Vagina (tissue), 2 donors: ENCODE measurements around the gene MAT2B.

Experiments
- CTCF ChIP-seq, 3 experiments: fragments of 450-650 bp in 2 of 3; fragments of 200-600 bp in 1 of 3; sonication (generic) in 1 of 3; IDR thresholded peaks; one replicate each; pipeline ENCODE4 v1.5.1; 2017 to 2019; ENCODE audit warnings: antibody characterized with exemption in 3 of 3, mild to moderate bottlenecking in 2 of 3, moderate library complexity in 2 of 3
- POLR2A ChIP-seq, 2 donors: fragments of 450-650 bp; IDR thresholded peaks; one replicate each; pipeline ENCODE4 v1.6.1; 2017; ENCODE audit warnings: antibody characterized with exemption in 2 of 2, mild to moderate bottlenecking in 2 of 2, moderate library complexity in 2 of 2
- POLR2AphosphoS5 ChIP-seq, 2 donors: sonication (generic); formaldehyde crosslinking; IDR thresholded peaks; one replicate each; pipeline ENCODE4 v1.9.0; 2017; ENCODE audit warnings: antibody characterized with exemption in 2 of 2, mild to moderate bottlenecking in 2 of 2, low read depth in 1 of 2; ENCODE audit not compliant: insufficient read depth in 1 of 2

- TF ChIP-seq POLR2A (IDR thresholded peaks at IDR 0.05) (no peak), POLR2AphosphoS5 (IDR thresholded peaks at IDR 0.05; ENCODE audit: insufficient read depth in 1 of 2, low read depth in 1 of 2) (no peak), CTCF (IDR thresholded peaks at IDR 0.05) (no peak)
These were observed 30.0 kb upstream of the MAT2B start for GRCh38 chr5:163475411-163475810.
